Neural progenitor cell (in vitro differentiated cells): Measurements from ENCODE around the gene TUBGCP3.

Experiments used
- CTCF ChIP-seq: fragments of 200-600 bp; sonication (generic); IDR thresholded peaks from 2 replicates; pipeline ENCODE4 v1.5.1; 2017; ENCODE audit warnings: antibody characterized with exemption, mild to moderate bottlenecking
- EZH2 ChIP-seq: fragments of 200-600 bp; sonication (generic); IDR thresholded peaks from 2 replicates; pipeline ENCODE4 v1.6.1; 2017; ENCODE audit warnings: antibody characterized with exemption, mild to moderate bottlenecking, moderate library complexity

DNA sequence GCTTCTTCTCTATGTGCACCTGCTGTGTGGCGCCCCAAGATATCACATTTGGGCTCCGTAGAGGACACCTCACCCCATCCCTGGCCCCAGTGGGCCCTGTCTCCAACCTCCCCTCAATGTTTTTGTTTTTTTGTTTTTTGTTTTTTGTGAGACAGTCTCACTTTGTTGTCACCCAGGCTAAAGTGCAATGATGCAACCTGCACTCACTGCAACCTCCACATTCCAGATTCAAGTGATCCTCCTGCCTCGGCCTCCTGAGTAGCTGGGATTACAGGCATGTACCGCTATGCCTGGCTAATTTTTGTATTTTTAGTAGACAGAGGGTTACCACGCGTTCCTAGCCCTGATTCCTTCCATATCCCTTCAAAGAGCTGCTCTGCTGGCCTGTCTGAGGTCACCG, 26.9 kb upstream of the TUBGCP3 start:
- TF ChIP-seq EZH2 (no peak), CTCF (no peak)
